Heart left ventricle (tissue), 13 donors: ENCODE results near the gene PUDP.

Experiments
- POLR2A ChIP-seq, 2 donors: fragments of 450-650 bp; IDR thresholded peaks; one replicate each; pipeline ENCODE4 v1.6.1; 2017; ENCODE audit warnings: antibody characterized with exemption in 2 of 2, mild to moderate bottlenecking in 2 of 2, moderate library complexity in 2 of 2
- TF ChIP-seq, protein P1 (sequence below), 12 donors: fragments of 200-600 bp; sonication (generic) in 4 of 12; IDR thresholded peaks; one replicate each; pipeline versions ENCODE4 v1.5.0 to v1.8.0; 2018 to 2022; ENCODE audit warnings: antibody characterized with exemption in 12 of 12, mild to moderate bottlenecking in 5 of 12
- donor health status: ischemic (EF 13 %, LVEDD 7.1; RV severe dilation, severe dysfunction).
- donor health status: DM: no; HTN: yes; CAD: no.
- donor health status: DM: no; HTN: no; CAD: no.
- donor health status: ischemic (EF 25% LVEDD 6.9; RV normal size, moderate dysfunction).
- donor health status: ischemic (EF 25% LVEDD 5.7; RV mildly dilated, moderate dysfunction).
- donor health status: ischemic (EF 35%, LVEDD 5.7; RV mildly dilated, moderate dysfunction).
- donor health status: nonischemic (EF 11% LVEDD 7.7; RV severe dilation, severe dysfunction).
- donor health status: DM: yes; HTN: yes; CAD: no.
- donor health status: PGD.
- donor health status: ischemic (EF 29% LVEDD 5.4; RV normal size, mild dysfunction).
- donor health status: nonischemic (EF 23%, LVEDD 6.1; RV moderate dilation, normal function).

DNA sequence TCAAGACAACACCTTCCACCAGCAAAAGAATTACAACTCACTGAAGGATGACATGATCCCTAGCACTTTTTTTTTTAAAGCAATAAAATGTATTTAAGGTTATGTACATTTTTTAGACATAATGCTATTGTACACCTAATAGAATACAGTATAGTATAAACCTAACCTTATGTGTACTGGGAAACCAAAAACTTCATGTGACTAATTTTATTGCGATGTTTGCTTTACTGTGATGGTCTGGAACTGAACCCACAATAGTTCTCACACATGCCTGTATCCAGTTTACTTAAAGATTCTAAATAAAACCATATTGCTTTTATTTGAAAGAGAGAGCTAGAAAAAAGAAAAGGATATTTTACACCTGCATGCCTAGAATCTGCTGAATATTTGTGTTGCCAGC is 4.9 kb downstream of the PUDP start:
- TF ChIP-seq, protein P1, sequence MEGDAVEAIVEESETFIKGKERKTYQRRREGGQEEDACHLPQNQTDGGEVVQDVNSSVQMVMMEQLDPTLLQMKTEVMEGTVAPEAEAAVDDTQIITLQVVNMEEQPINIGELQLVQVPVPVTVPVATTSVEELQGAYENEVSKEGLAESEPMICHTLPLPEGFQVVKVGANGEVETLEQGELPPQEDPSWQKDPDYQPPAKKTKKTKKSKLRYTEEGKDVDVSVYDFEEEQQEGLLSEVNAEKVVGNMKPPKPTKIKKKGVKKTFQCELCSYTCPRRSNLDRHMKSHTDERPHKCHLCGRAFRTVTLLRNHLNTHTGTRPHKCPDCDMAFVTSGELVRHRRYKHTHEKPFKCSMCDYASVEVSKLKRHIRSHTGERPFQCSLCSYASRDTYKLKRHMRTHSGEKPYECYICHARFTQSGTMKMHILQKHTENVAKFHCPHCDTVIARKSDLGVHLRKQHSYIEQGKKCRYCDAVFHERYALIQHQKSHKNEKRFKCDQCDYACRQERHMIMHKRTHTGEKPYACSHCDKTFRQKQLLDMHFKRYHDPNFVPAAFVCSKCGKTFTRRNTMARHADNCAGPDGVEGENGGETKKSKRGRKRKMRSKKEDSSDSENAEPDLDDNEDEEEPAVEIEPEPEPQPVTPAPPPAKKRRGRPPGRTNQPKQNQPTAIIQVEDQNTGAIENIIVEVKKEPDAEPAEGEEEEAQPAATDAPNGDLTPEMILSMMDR (IDR thresholded peaks at IDR 0.05): no peak
- no peak for TF ChIP-seq POLR2A (IDR thresholded peaks at IDR 0.05)
